ENCODE data around the gene ITPR1.

GRCh38 chr3:4768521-4768920, 275.4 kb downstream of the ITPR1 start:
- TF ChIP-seq EP300 (IDR thresholded peaks at IDR 0.05; ENCODE audit: low read depth) (no peak), POLR2A (IDR thresholded peaks at IDR 0.05) (no peak)
